Naive thymus-derived CD8-positive, alpha-beta T cell (primary cell): ENCODE data around the gene TEX53. TPM values are rescaled to one million over a fixed set of nuclear protein-coding genes. Genes with fewer than 3 reads are reported as not detected.

Experiments
- ATAC-seq, 2 donors: fragments of 150-1000 bp; cut with Tn5 transposase in 1 of 2; sonication (Bioruptor Pico), chemical (Tn5 transposase) in 1 of 2; 1 replicate in 1 of 2; 2 replicates in 1 of 2; pipeline ENCODE4 v1.10.0; 2021; ENCODE audit warnings: mild to moderate bottlenecking in 2 of 2, moderate library complexity in 2 of 2
- POLR2A ChIA-PET: fragments of 350-600 bp; sonication (Branson Sonifier 250); formaldehyde crosslinking; loops from one replicate; lab custom pipeline; 2021; ENCODE audit warnings: antibody characterized with exemption; lab: Charles Lee
- DNase-seq, 10 donors: peaks; one replicate each; pipeline versions ENCODE4 v3.0.0 to v3.0.0-alpha.2; 2020 to 2022
- H3K27ac Mint-ChIP-seq, 10 donors: one replicate each; pipeline ENCODE4 v1.8.0; 2020 to 2022; ENCODE audit warnings: mild to moderate bottlenecking in 10 of 10, mixed read lengths in 10 of 10, moderate library complexity in 4 of 10, inconsistent platforms in 1 of 10
- H3K27me3 Mint-ChIP-seq, 5 donors: one replicate each; pipeline ENCODE4 v1.8.0; 2021 to 2022; ENCODE audit warnings: mixed read lengths in 5 of 5
- H3K36me3 Mint-ChIP-seq, 3 donors: one replicate each; pipeline ENCODE4 v1.8.0; 2020 to 2022; ENCODE audit warnings: mixed read lengths in 3 of 3, mild to moderate bottlenecking in 2 of 3, inconsistent platforms in 1 of 3
- H3K4me1 Mint-ChIP-seq, 4 donors: one replicate each; pipeline ENCODE4 v1.8.0; 2021 to 2022; ENCODE audit warnings: mixed read lengths in 4 of 4
- H3K4me3 Mint-ChIP-seq, 10 donors: one replicate each; pipeline ENCODE4 v1.8.0; 2020 to 2022; ENCODE audit warnings: mild to moderate bottlenecking in 10 of 10, mixed read lengths in 10 of 10, moderate library complexity in 6 of 10, inconsistent platforms in 1 of 10
- H3K9me3 Mint-ChIP-seq, 9 donors: one replicate each; pipeline ENCODE4 v1.8.0; 2020 to 2022; ENCODE audit warnings: mixed read lengths in 9 of 9, mild to moderate bottlenecking in 3 of 9, inconsistent platforms in 1 of 9, moderate library complexity in 1 of 9
- polyA plus RNA-seq, 3 donors: library from polyadenylated mRNA; unstranded; fragments of 300-500 nt; fragmentation: Illumina TruSeq; gene quantifications; one replicate each; pipeline ENCODE4 v1.2.3, GENCODE V29; 2021
- total RNA-seq, 8 experiments: library from RNA in 2 of 8; stranded (reverse) in 2 of 8; gene quantifications; one replicate each; pipeline ENCODE4 v1.2.3 and lab custom pipeline; 2021 to 2026

Gene TEX53
- total and polyA plus RNA-seq, 5 experiments from 2014 or later: not detected

- DNase-seq: no peak
- no peaks in the 10 kb centered on the region for H3K9me3 Mint-ChIP-seq
- peaks cover 0 to 3% (median 0%) of the 10 kb centered on the region in 5 donors for H3K27me3 Mint-ChIP-seq
- H3K36me3 Mint-ChIP-seq: no peaks in the 10 kb centered on the region
- peaks cover 6 to 28% (median 16%) of the 10 kb centered on the region in 4 donors for H3K4me1 Mint-ChIP-seq
- POLR2A ChIA-PET: no interaction called here
- H3K4me3 Mint-ChIP-seq: no peak overlapping the region
- peak overlapping the region in 2 of 10 donors; percentile 35 to 69 for H3K27ac Mint-ChIP-seq
- no peak for ATAC-seq
Measured at GRCh38 chr9:114689813-114690212, 32.2 kb upstream of the TEX53 start.

- Mint-ChIP-seq H3K4me3 (no peak overlapping the region), H3K9me3 (no peaks in the 10 kb centered on the region), H3K4me1 (peaks cover 6 to 24% (median 16%) of the 10 kb centered on the region in 4 donors), H3K27me3 (peaks cover 0 to 3% (median 0%) of the 10 kb centered on the region in 5 donors), H3K36me3 (no peaks in the 10 kb centered on the region), H3K27ac (no peak overlapping the region)
- no peak for ATAC-seq
- POLR2A ChIA-PET: no interaction called here
- no peak for DNase-seq
Measured at GRCh38 chr9:114688909-114689610, 31.5 kb upstream of the TEX53 start.

GRCh38 chr9:114688379-114688778 lies 30.8 kb upstream of the TEX53 start:
- Mint-ChIP-seq H3K36me3 (no peaks in the 10 kb centered on the region), H3K4me1 (peaks cover 6 to 24% (median 16%) of the 10 kb centered on the region in 4 donors), H3K27ac (no peak overlapping the region), H3K9me3 (no peaks in the 10 kb centered on the region), H3K27me3 (peaks cover 0 to 3% (median 0%) of the 10 kb centered on the region in 5 donors), H3K4me3 (no peak overlapping the region)
- DNase-seq (no peak), ATAC-seq (no peak)
- POLR2A ChIA-PET: no interaction called here

GRCh38 chr9:114687034-114687433 lies 29.4 kb upstream of the TEX53 start:
- no peak for DNase-seq
- POLR2A ChIA-PET: no interaction called here
- ATAC-seq: no peak
- Mint-ChIP-seq H3K4me1 (peaks cover 6 to 24% (median 16%) of the 10 kb centered on the region in 4 donors), H3K4me3 (peak overlapping the region in 1 of 10 donors; percentile 16), H3K9me3 (no peaks in the 10 kb centered on the region), H3K27ac (no peak overlapping the region), H3K36me3 (no peaks in the 10 kb centered on the region), H3K27me3 (peaks cover 0 to 3% (median 0%) of the 10 kb centered on the region in 5 donors)

- H3K4me1 Mint-ChIP-seq: peaks cover 6 to 19% (median 14%) of the 10 kb centered on the region in 4 donors
- DNase-seq (no peak), ATAC-seq (no peak)
- peaks cover 0 to 3% (median 2%) of the 10 kb centered on the region in 5 donors for H3K27me3 Mint-ChIP-seq
- POLR2A ChIA-PET: no interaction called here
- no peaks in the 10 kb centered on the region for H3K9me3 Mint-ChIP-seq
- H3K27ac Mint-ChIP-seq: no peak overlapping the region
- no peak overlapping the region for H3K4me3 Mint-ChIP-seq
- no peaks in the 10 kb centered on the region for H3K36me3 Mint-ChIP-seq
Measured at GRCh38 chr9:114685951-114686350, 28.3 kb upstream of the TEX53 start.

GRCh38 chr9:114684036-114684435 lies 26.4 kb upstream of the TEX53 start:
- Mint-ChIP-seq H3K9me3 (no peaks in the 10 kb centered on the region), H3K36me3 (no peaks in the 10 kb centered on the region), H3K4me3 (no peak overlapping the region), H3K27me3 (peaks cover 0 to 6% (median 1%) of the 10 kb centered on the region in 5 donors), H3K27ac (peak overlapping the region in 1 of 10 donors; percentile 18), H3K4me1 (peaks cover 4 to 13% (median 8%) of the 10 kb centered on the region in 4 donors)
- POLR2A ChIA-PET: no interaction called here
- ATAC-seq (no peak), DNase-seq (no peak)

- Mint-ChIP-seq H3K4me1 (peaks cover 4 to 13% (median 8%) of the 10 kb centered on the region in 4 donors), H3K9me3 (no peaks in the 10 kb centered on the region), H3K27me3 (peaks cover 0 to 9% (median 3%) of the 10 kb centered on the region in 5 donors), H3K36me3 (no peaks in the 10 kb centered on the region), H3K4me3 (no peak overlapping the region), H3K27ac (no peak overlapping the region)
- POLR2A ChIA-PET: no interaction called here
- ATAC-seq: no peak
- no peak for DNase-seq
Measured at GRCh38 chr9:114682846-114683245, 25.2 kb upstream of the TEX53 start.

GRCh38 chr9:114681594-114682332 lies 24.2 kb upstream of the TEX53 start, which contains the start of gene TEX48:
Gene TEX48, minus strand, starts transcription at chr9:114682192. Its CDS starts 10,469 bp downstream, at chr9:114671723.
- Mint-ChIP-seq H3K27me3 (peaks cover 2 to 16% (median 3%) of the 10 kb centered on the region in 5 donors), H3K27ac (peak within 1 kb of the TSS in 2 of 10 donors; percentile 0 to 1), H3K9me3 (no peaks in the 10 kb centered on the region), H3K4me1 (peaks cover 4 to 13% (median 6%) of the 10 kb centered on the region in 4 donors), H3K4me3 (peak within 1 kb of the TSS in 1 of 10 donors; percentile 61), H3K36me3 (no peaks in the 10 kb centered on the region)
- DNase-seq (peak; percentile 32 to 79 (median 64)), ATAC-seq (peak; percentile 92 to 93)
- POLR2A ChIA-PET: no interaction called here

- Mint-ChIP-seq H3K4me3 (no peak overlapping the region), H3K9me3 (no peaks in the 10 kb centered on the region), H3K27ac (peak overlapping the region in 1 of 10 donors; percentile 9), H3K36me3 (no peaks in the 10 kb centered on the region), H3K4me1 (peaks cover 2 to 7% (median 5%) of the 10 kb centered on the region in 4 donors), H3K27me3 (peaks cover 3 to 23% (median 11%) of the 10 kb centered on the region in 5 donors)
- no peak for ATAC-seq
- POLR2A ChIA-PET: no interaction called here
- no peak for DNase-seq
Measured at GRCh38 chr9:114680259-114681001, 22.8 kb upstream of the TEX53 start.

GRCh38 chr9:114678795-114679194 lies 21.2 kb upstream of the TEX53 start:
- peaks cover 3 to 25% (median 13%) of the 10 kb centered on the region in 5 donors for H3K27me3 Mint-ChIP-seq
- ATAC-seq (no peak), DNase-seq (no peak)
- H3K27ac Mint-ChIP-seq: no peak overlapping the region
- peaks cover 0 to 2% (median 0%) of the 10 kb centered on the region in 3 donors for H3K36me3 Mint-ChIP-seq
- POLR2A ChIA-PET: no interaction called here
- H3K4me3 Mint-ChIP-seq: no peak overlapping the region
- H3K9me3 Mint-ChIP-seq: no peaks in the 10 kb centered on the region
- H3K4me1 Mint-ChIP-seq: peaks cover 4 to 7% (median 5%) of the 10 kb centered on the region in 4 donors

- ATAC-seq: no peak
- Mint-ChIP-seq H3K4me1 (peaks cover 4 to 7% (median 5%) of the 10 kb centered on the region in 4 donors), H3K27me3 (peaks cover 3 to 25% (median 13%) of the 10 kb centered on the region in 5 donors)
Measured at GRCh38 chr9:114678130-114678529, 20.5 kb upstream of the TEX53 start.

GRCh38 chr9:114677418-114677817 lies 19.8 kb upstream of the TEX53 start:
- no peak for DNase-seq
- Mint-ChIP-seq H3K36me3 (peaks cover 0 to 2% (median 0%) of the 10 kb centered on the region in 3 donors), H3K27ac (no peak overlapping the region), H3K4me3 (no peak overlapping the region), H3K9me3 (no peaks in the 10 kb centered on the region), H3K27me3 (peaks cover 3 to 25% (median 18%) of the 10 kb centered on the region in 5 donors), H3K4me1 (peaks cover 4 to 7% (median 5%) of the 10 kb centered on the region in 4 donors)
- POLR2A ChIA-PET: no interaction called here
- ATAC-seq: no peak

More at GRCh38 chr9:114678130-114678529, 20.5 kb upstream of the TEX53 start:
- no peak for DNase-seq
- Mint-ChIP-seq H3K4me3 (no peak overlapping the region), H3K36me3 (peaks cover 0 to 2% (median 0%) of the 10 kb centered on the region in 3 donors), H3K27ac (peak overlapping the region in 1 of 10 donors; percentile 13), H3K9me3 (no peaks in the 10 kb centered on the region)
- POLR2A ChIA-PET: no interaction called here
